Stimulated activated naive CD4-positive, alpha-beta T cell (primary cell): Measurements from ENCODE around the gene ACSF3.
A peak's percentile ranks its signal among the peaks of the same experiment; 100 is the strongest.

ENCODE experiments used
- DNase-seq, 6 experiments: peaks; one replicate each; lab custom pipeline; 2025; lab: John Stamatoyannopoulos, UW

The ACSF3 gene

GRCh38 chr16:89093602-89094251, at the start of gene ACSF3:
ACSF3 (plus strand) TSS chr16:89093852; CDS start chr16:89100682, 6,830 bp downstream.
- DNase-seq = peak in 5 of 6 experiments; percentile 32 to 71 (median 56)

- no peak for DNase-seq
Measured at GRCh38 chr16:89044418-89045180, 49.1 kb upstream of the ACSF3 start.

GRCh38 chr16:89045181-89045815, 48.4 kb upstream of the ACSF3 start:
- DNase-seq = no peak

GRCh38 chr16:89045881-89046280, 47.8 kb upstream of the ACSF3 start:
- no peak for DNase-seq

- DNase-seq = no peak
Measured at GRCh38 chr16:89046491-89046890, 47.2 kb upstream of the ACSF3 start.

- no peak for DNase-seq
Measured at GRCh38 chr16:89047331-89048089, 46.1 kb upstream of the ACSF3 start.

- no peak for DNase-seq
Measured at GRCh38 chr16:89048090-89048725, 45.4 kb upstream of the ACSF3 start.

GRCh38 chr16:89048871-89049422, 44.7 kb upstream of the ACSF3 start:
- DNase-seq = no peak

GRCh38 chr16:89049484-89050118, 44.1 kb upstream of the ACSF3 start:
- no peak for DNase-seq

- no peak for DNase-seq
Measured at GRCh38 chr16:89050119-89050867, 43.4 kb upstream of the ACSF3 start.

- no peak for DNase-seq
Measured at GRCh38 chr16:89050868-89051311, 42.8 kb upstream of the ACSF3 start.

- DNase-seq = no peak
Measured at GRCh38 chr16:89051521-89052166, 42.0 kb upstream of the ACSF3 start.

- no peak for DNase-seq
Measured at GRCh38 chr16:89052191-89052889, 41.3 kb upstream of the ACSF3 start.

GRCh38 chr16:89052890-89053724, 40.5 kb upstream of the ACSF3 start:
- no peak for DNase-seq

- no peak for DNase-seq
Measured at GRCh38 chr16:89053725-89054029, 40.0 kb upstream of the ACSF3 start.

- no peak for DNase-seq
Measured at GRCh38 chr16:89054261-89054661, 39.4 kb upstream of the ACSF3 start.

GRCh38 chr16:89054714-89055113, 38.9 kb upstream of the ACSF3 start:
- DNase-seq = no peak

- no peak for DNase-seq
Measured at GRCh38 chr16:89055313-89055712, 38.3 kb upstream of the ACSF3 start.
